ENCODE results near the gene ANKRD9. TPM values are rescaled to one million over a fixed set of nuclear protein-coding genes. Genes with fewer than 3 reads are reported as not detected.
"Not testable (repeated sequence)": the region's sequence is repeated elsewhere in the genome, so short reads cannot be mapped to it uniquely, and the experiment has no call there.

Gene ANKRD9, protein sequence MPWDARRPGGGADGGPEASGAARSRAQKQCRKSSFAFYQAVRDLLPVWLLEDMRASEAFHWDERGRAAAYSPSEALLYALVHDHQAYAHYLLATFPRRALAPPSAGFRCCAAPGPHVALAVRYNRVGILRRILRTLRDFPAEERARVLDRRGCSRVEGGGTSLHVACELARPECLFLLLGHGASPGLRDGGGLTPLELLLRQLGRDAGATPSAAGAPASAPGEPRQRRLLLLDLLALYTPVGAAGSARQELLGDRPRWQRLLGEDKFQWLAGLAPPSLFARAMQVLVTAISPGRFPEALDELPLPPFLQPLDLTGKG
- total RNA-seq (2014; rRNA removed; shearing (Covaris generic)): 23.6 and 25.5 TPM in 2 replicates

GRCh38 chr14:102509746-102510615 lies at the start of gene ANKRD9:
TSS of gene ANKRD9 (minus strand) at chr14:102509776. CDS start at chr14:102507889, 1,887 bp downstream.
- DNase-seq (ENCODE audit: low spot score): peak; percentile 57

DNA sequence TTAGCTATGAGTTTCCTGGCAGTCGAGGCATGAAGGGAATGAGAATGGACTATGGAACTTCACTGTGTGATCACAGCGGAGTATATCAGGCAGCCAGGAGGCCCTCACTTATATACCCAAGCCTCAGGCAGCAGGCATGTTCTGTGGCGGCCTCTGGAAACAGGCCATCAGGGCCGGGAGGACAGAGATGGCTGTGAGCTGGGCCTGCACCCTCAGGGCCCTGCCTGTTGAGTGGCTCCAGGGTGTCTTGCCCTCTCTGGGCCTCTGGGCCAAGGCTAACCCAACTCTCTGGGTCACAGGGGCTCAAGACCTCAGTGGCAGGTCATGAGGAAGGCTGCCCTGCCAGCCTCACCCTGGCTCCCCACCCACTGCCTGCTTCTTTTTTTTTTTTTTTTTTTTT lies 49.0 kb upstream of the ANKRD9 start:
- no peak for DNase-seq (ENCODE audit: low spot score)

DNA sequence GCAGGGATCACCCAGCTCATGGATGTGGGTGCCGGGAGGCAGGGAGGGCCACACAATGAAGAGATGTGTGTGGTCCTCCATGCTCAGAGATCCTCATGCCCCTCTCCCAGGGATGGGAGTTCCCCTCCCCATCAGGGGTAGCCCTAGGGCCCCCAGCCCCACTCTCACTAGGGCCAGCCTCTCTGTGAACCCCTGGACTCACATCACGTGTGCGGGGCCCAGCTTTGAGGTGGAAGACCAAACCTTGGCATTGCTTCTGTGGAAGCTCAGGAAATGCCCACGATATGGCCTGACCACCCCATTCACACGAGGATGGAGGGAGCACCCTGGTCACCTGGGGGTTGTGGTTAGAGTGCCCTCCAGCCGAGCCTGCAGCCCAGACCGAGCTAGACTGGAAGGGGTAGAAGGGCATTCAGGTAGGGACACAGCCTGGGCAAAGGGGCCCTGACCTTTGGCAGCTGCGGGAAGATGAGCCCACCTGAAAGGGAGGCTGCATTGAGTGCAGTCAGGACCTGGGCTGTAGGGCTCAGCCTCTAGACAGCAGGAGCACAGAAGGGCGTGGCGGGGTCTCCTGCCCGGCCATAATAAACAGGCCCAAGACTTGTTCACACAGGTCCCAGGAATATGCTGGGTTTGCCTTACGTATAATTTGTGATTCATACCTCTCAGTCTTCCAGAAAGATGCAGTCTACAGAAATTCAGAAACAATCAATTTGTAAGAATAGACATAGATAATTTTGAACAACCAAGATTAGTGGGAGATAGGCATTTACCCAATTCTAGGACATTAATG lies 48.1 kb upstream of the ANKRD9 start:
- DNase-seq (ENCODE audit: low spot score): no peak

DNA sequence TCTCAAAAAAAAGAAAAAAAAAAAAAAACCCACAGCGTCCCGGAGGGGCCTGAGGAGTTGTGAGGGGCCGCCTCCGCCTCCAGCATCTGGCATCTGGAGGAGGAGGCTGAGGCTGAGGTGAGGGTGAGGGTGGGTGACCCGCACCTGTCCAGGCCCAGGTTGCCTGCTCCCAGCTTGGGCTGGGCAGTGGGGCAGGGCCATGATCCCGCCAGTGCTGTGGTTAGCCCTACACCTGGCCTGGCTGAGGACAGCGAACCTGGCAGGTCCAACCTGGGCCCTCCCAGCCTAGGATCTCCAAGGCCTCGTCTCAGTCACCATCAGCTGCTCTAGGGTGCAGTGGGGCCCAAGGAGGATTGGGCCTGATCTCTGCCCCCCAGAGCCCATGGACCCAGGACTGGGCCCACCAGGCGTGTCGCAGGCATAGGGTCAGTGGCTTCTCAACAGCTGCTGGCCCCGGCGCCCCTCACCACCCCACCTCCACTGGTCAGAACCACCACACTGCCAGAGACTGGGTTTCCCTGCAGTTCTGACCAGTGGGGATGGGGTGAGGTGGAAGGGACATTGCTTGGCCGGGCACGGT lies 46.6 kb upstream of the ANKRD9 start:
- DNase-seq (ENCODE audit: low spot score): no peak

- DNase-seq (ENCODE audit: low spot score): no peak
These were observed 45.5 kb upstream of the ANKRD9 start for GRCh38 chr14:102554821-102555819.

GRCh38 chr14:102551995-102552705 lies 42.6 kb upstream of the ANKRD9 start:
- DNase-seq (ENCODE audit: low spot score): peak; percentile 50

GRCh38 chr14:102550927-102551401 lies 41.4 kb upstream of the ANKRD9 start:
- not testable (repeated sequence) for DNase-seq (ENCODE audit: low spot score)

- DNase-seq (ENCODE audit: low spot score): no peak
These were observed 39.2 kb upstream of the ANKRD9 start for GRCh38 chr14:102548616-102549240.

DNA sequence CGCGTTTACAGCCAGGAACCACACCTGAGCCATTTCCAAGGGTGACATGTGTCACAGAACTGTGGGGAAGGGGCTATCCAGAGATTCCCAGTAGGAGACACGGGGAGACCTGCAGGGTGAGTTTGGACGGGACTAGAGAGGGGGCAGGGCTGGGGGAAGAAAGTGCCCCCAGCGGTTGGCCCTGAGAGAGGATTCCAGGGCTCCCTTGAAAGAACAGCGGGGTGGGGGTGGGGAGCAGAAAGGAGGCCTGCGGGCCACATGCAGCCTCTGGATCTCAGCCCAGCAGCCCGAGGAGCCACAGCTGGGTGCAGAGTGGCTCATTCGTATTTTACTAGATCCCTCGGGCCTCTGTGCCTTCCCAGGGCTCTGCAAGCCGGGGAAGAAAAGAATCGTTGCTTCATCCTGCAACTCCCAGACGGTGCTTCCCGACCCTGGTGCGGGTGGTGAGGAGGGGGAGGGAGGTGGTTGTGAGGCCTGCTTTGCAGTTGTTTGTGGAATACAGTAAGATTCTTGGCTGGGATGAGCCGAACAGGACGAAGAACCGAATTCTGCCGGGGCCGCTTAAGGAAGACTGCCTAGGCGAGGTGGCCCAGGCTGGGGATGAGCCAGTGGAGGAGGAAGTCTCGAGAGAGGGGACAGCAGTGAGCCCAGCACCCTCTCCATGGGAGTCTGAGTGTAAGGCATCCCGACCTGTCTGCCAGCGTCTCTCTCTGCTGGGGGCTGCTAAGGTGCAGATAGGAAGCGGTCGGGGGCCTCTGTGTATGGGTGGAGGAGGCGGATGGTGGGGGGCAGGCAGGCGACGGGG lies 36.1 kb upstream of the ANKRD9 start:
- DNase-seq (ENCODE audit: low spot score): no peak

- DNase-seq (ENCODE audit: low spot score): no peak
These were observed 35.3 kb upstream of the ANKRD9 start for GRCh38 chr14:102544747-102545460.

- DNase-seq (ENCODE audit: low spot score): no peak
These were observed 34.6 kb upstream of the ANKRD9 start for GRCh38 chr14:102544046-102544746.

GRCh38 chr14:102541771-102542170 lies 32.2 kb upstream of the ANKRD9 start:
- DNase-seq (ENCODE audit: low spot score): no peak

DNA sequence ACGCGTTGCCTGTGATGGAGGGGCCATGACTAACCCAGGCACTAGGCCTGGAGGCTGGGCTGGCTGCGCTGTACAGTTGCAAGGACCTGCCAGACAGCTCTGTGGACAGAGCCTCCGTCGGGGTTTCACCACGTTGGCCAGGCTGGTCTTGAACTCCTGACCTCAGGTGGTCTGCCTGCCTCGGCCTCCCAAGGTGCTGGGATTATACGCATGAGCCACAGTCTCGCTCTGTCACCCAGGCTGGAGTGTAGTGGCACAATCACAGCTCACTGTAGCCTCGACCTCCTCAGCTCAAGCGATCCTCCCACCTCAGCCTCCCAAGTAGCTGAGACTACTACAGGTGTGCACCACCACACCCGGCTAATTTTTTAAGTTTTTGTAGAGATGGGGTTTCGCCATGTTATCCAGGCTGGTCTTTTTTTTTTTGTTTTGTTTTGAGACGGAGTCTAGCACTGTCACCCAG lies 31.5 kb upstream of the ANKRD9 start:
- not testable (repeated sequence) for DNase-seq (ENCODE audit: low spot score)

GRCh38 chr14:102540315-102541028 lies 30.9 kb upstream of the ANKRD9 start:
- no peak for DNase-seq (ENCODE audit: low spot score)

- DNase-seq (ENCODE audit: low spot score): no peak
These were observed 30.2 kb upstream of the ANKRD9 start for GRCh38 chr14:102539544-102540314.
